HCT116 (cell line): Measurements from ENCODE around the gene SOX1. TPM values are rescaled to one million over a fixed set of nuclear protein-coding genes. Genes with fewer than 3 reads are reported as not detected.

Experiments used
- ATAC-seq: fragments of 200-7000 bp; cut with Tn5 transposase; 2 replicates; pipeline ENCODE4 v1.9.1; 2020; ENCODE audit warnings: mild to moderate bottlenecking, moderate library complexity
- BruUV-seq: library from RNA; stranded (reverse); fragments of 400-500 nt; replicated peaks from 2 replicates; lab custom pipeline; 2021; lab: Mats Ljungman, UMichigan
- CTCF ChIA-PET: fragments of 300-600 bp; sonication (Branson Sonifier 250); formaldehyde crosslinking; loops from one replicate; lab custom pipeline; 2021; ENCODE audit warnings: antibody characterized with exemption; lab: Charles Lee
- POLR2A ChIA-PET: fragments of 300-600, 350-600 bp; sonication (Branson Sonifier 250); formaldehyde crosslinking; loops from one replicate; lab custom pipeline; 2021; ENCODE audit warnings: antibody characterized with exemption; lab: Charles Lee
- RAD21 ChIA-PET, 2 experiments: fragments of 300-600 bp; sonication (Branson Sonifier 250); formaldehyde crosslinking; loops; one replicate each; lab custom pipeline; 2023; ENCODE audit warnings: low total read pairs in 2 of 2; ENCODE audit not compliant: uncharacterized antibody in 2 of 2, unreplicated experiment in 2 of 2, low non-redundant PET in 1 of 2; lab: Charles Lee
- DNase-seq: peaks from one replicate; pipeline ENCODE4 v3.0.0-alpha.2; 2010; ENCODE audit warnings: low read depth, low spot score
- H2AFZ ChIP-seq: fragments of 200-600 bp; shearing (Covaris generic), sonication (generic); 2 replicates; pipeline ENCODE4 v1.6.1; 2017; ENCODE audit warnings: low read depth, mixed run types, mixed read lengths, antibody characterized with exemption, low read length; ENCODE audit not compliant: poor library complexity, severe bottlenecking
- H3K27ac ChIP-seq: 2 replicates; pipeline ENCODE4 v1.5.1; 2012; ENCODE audit warnings: low read depth, low read length
- H3K27me3 ChIP-seq: fragments of 200-600 bp; sonication (generic); 2 replicates; pipeline ENCODE4 v1.6.1; 2016; ENCODE audit warnings: mixed run types, low read length, mixed read lengths; ENCODE audit not compliant: insufficient read depth
- H3K36me3 ChIP-seq, 2 experiments: fragments of 200-500 bp in 1 of 2; fragments of 200-600 bp in 1 of 2; sonication (Bioruptor generic) in 1 of 2; sonication (generic) in 1 of 2; 2 replicates each; pipeline versions ENCODE4 v1.5.1 to v1.6.1; 2014 to 2016; ENCODE audit warnings: low read length in 2 of 2, inconsistent platforms in 1 of 2, mixed read lengths in 1 of 2, mixed run types in 1 of 2; ENCODE audit not compliant: insufficient read depth in 2 of 2, control insufficient read depth in 1 of 2
- H3K4me1 ChIP-seq, 2 experiments: fragments of 200-600 bp in 1 of 2; sonication (generic) in 1 of 2; 2 replicates each; pipeline versions ENCODE4 v1.5.1 to v1.6.1; 2012 to 2017; ENCODE audit warnings: low read length in 2 of 2, inconsistent platforms in 1 of 2, mild to moderate bottlenecking in 1 of 2, mixed read lengths in 1 of 2, mixed run types in 1 of 2, moderate library complexity in 1 of 2; ENCODE audit not compliant: insufficient read depth in 2 of 2, control insufficient read depth in 1 of 2
- H3K4me2 ChIP-seq: fragments of 200-600 bp; sonication (generic); 2 replicates; pipeline ENCODE4 v1.6.1; 2017; ENCODE audit warnings: mixed run types, low read length, mixed read lengths
- H3K4me3 ChIP-seq, 2 experiments: fragments of 200-600 bp in 1 of 2; sonication (generic) in 1 of 2; replicated peaks in 1 of 2; 2 replicates each; pipeline ENCODE4 v1.5.1; 2011 to 2016; ENCODE audit warnings: low read length in 2 of 2, control low read depth in 1 of 2, low read depth in 1 of 2, mild to moderate bottlenecking in 1 of 2, mixed read lengths in 1 of 2, mixed run types in 1 of 2
- H3K79me2 ChIP-seq: fragments of 200-600 bp; sonication (generic); 2 replicates; pipeline ENCODE4 v1.6.1; 2017; ENCODE audit warnings: mild to moderate bottlenecking, mixed run types, low read length, moderate library complexity, mixed read lengths; ENCODE audit not compliant: insufficient read depth
- H3K9ac ChIP-seq: fragments of 200-600 bp; sonication (generic); 2 replicates; pipeline ENCODE4 v1.6.1; 2016; ENCODE audit warnings: low read length, mixed read lengths
- H3K9me2 ChIP-seq: fragments of 200-600 bp; sonication (generic), shearing (Covaris generic); 2 replicates; pipeline ENCODE4 v1.6.1; 2017; ENCODE audit warnings: mixed run types, mild to moderate bottlenecking, moderate library complexity; ENCODE audit not compliant: insufficient read depth
- H3K9me3 ChIP-seq, 2 experiments: fragments of 200-500 bp in 1 of 2; fragments of 200-600 bp in 1 of 2; sonication (Bioruptor generic) in 1 of 2; sonication (generic) in 1 of 2; 2 replicates each; pipeline ENCODE4 v1.6.1; 2014 to 2017; ENCODE audit warnings: low read length in 2 of 2, mixed read lengths in 2 of 2, inconsistent platforms in 1 of 2, low read depth in 1 of 2, mild to moderate bottlenecking in 1 of 2, mixed run types in 1 of 2, moderate library complexity in 1 of 2; ENCODE audit not compliant: control insufficient read depth in 1 of 2, insufficient read depth in 1 of 2
- H4K20me1 ChIP-seq: fragments of 200-600 bp; sonication (generic), shearing (Covaris generic); 2 replicates; pipeline ENCODE4 v1.6.1; 2017; ENCODE audit warnings: mixed run types, mild to moderate bottlenecking, moderate library complexity; ENCODE audit not compliant: insufficient read depth
- ATF3 ChIP-seq: IDR thresholded peaks from 2 replicates; pipeline ENCODE4 v1.6.1; 2012
- CBX3 ChIP-seq: IDR thresholded peaks from 2 replicates; pipeline ENCODE4 v1.6.1; 2012; ENCODE audit warnings: low read depth
- CEBPB ChIP-seq: IDR thresholded peaks from 2 replicates; pipeline ENCODE4 v1.6.1; 2012; ENCODE audit warnings: low read depth
- EGR1 ChIP-seq: IDR thresholded peaks from 2 replicates; pipeline ENCODE4 v1.6.1; 2012; ENCODE audit warnings: low read depth
- EZH2 ChIP-seq: fragments of 200-600 bp; sonication (generic); IDR thresholded peaks from 2 replicates; pipeline ENCODE4 v1.6.1; 2017; ENCODE audit warnings: antibody characterized with exemption, mixed run types
- FOSL1 ChIP-seq: IDR thresholded peaks from 2 replicates; pipeline ENCODE4 v1.6.1; 2012; ENCODE audit warnings: low read depth
- JUND ChIP-seq: IDR thresholded peaks from 2 replicates; pipeline ENCODE4 v1.6.1; 2012
- MAX ChIP-seq: IDR thresholded peaks from 2 replicates; pipeline ENCODE4 v1.6.1; 2012
- POLR2A ChIP-seq: IDR thresholded peaks from 2 replicates; pipeline ENCODE4 v1.7.0; 2011; ENCODE audit warnings: borderline replicate concordance; ENCODE audit not compliant: insufficient read depth, insufficient read length; ENCODE audit errors: extremely low read depth
- POLR2AphosphoS5 ChIP-seq: IDR thresholded peaks from 2 replicates; pipeline ENCODE4 v1.6.1; 2011; ENCODE audit warnings: mild to moderate bottlenecking, low read depth, low read length, moderate library complexity
- SRF ChIP-seq: IDR thresholded peaks from 2 replicates; pipeline ENCODE4 v1.6.1; 2012; ENCODE audit warnings: low read depth
- TCF7L2 ChIP-seq: IDR thresholded peaks from 2 replicates; pipeline ENCODE4 v1.7.0; 2011; ENCODE audit warnings: borderline replicate concordance, inconsistent platforms; ENCODE audit not compliant: insufficient read depth, insufficient read length; ENCODE audit errors: extremely low read depth
- ZBTB33 ChIP-seq: IDR thresholded peaks from 2 replicates; pipeline ENCODE4 v1.6.1; 2011; ENCODE audit warnings: mild to moderate bottlenecking, low read length, moderate library complexity; ENCODE audit not compliant: insufficient replicate concordance; ENCODE audit errors: extremely low read depth
- ZFX ChIP-seq: fragments of 450-650 bp; IDR thresholded peaks from 2 replicates; pipeline ENCODE4 v1.6.1; 2017
- ZNF274 ChIP-seq: fragments of 200-500 bp; sonication (Bioruptor generic); IDR thresholded peaks from 2 replicates; pipeline ENCODE4 v1.6.1; 2014; ENCODE audit warnings: mild to moderate bottlenecking, low read depth, low read length, inconsistent platforms
- intact Hi-C: fragments of 100-400 bp; cut with micrococcal nuclease; formaldehyde crosslinking; loops from 2 replicates; pipeline ENCODE4 v1.10.0; 2022
- total RNA-seq: library from RNA; stranded (reverse); gene quantifications from one replicate; pipeline ENCODE4 v1.2.1, GENCODE V29; 2021; ENCODE audit not compliant: unreplicated experiment

SOX1 gene
- total RNA-seq, 1 experiment from 2014 or later, result not detected

- Histone ChIP-seq H3K36me3 (no peaks in the 10 kb centered on the region), H3K9me2 (no peaks in the 10 kb centered on the region), H3K4me1 (no peaks in the 10 kb centered on the region; a peak in 2 of 4 replicates), H3K4me3 (no peak overlapping the region), H3K27ac (no peak overlapping the region), H3K9ac (no peak overlapping the region), H3K27me3 (0 out of 2 replicates have a peak, but pooled peaks cover 4% of the 10 kb centered on the region), H3K79me2 (no peaks in the 10 kb centered on the region), H2AFZ (no peak overlapping the region), H3K9me3 (no peaks in the 10 kb centered on the region), H3K4me2 (no peak overlapping the region), H4K20me1 (no peaks in the 10 kb centered on the region)
- RAD21 ChIA-PET, result no interaction called here
- intact Hi-C loops, result loop anchor here (10.0 kb wide), 1 partner anchor 330 kb away; no protein-coding TSS in a partner anchor
- POLR2A ChIA-PET, result no interaction called here
- no peak for ATAC-seq
- TF ChIP-seq POLR2AphosphoS5 (no peak), JUND (no peak), ZNF274 (no peak), TCF7L2 (no peak), ATF3 (no peak), POLR2A (no peak), ZBTB33 (no peak)
- no TSS peak for BruUV-seq
- CTCF ChIA-PET, result no interaction called here
- no peak for DNase-seq
These were observed 37.9 kb downstream of the SOX1 start for GRCh38 chr13:112104881-112105234.

GRCh38 chr13:112105244-112105681 lies 38.3 kb downstream of the SOX1 start:
- no peak overlapping the region for H3K4me3 ChIP-seq
- H3K4me1 ChIP-seq, result no peaks in the 10 kb centered on the region; a peak in 2 of 4 replicates
- DNase-seq, result no peak
- no TSS peak for BruUV-seq
- H3K4me2 ChIP-seq, result no peak overlapping the region
- H3K36me3 ChIP-seq, result no peaks in the 10 kb centered on the region
- no peak overlapping the region for H3K9ac ChIP-seq
- 0 out of 2 replicates have a peak, but pooled peaks cover 4% of the 10 kb centered on the region for H3K27me3 ChIP-seq
- ATAC-seq, result no peak
- H2AFZ ChIP-seq, result no peak overlapping the region
- no peaks in the 10 kb centered on the region for H4K20me1 ChIP-seq
- no peak overlapping the region for H3K27ac ChIP-seq
- H3K79me2 ChIP-seq, result no peaks in the 10 kb centered on the region
- no peaks in the 10 kb centered on the region for H3K9me2 ChIP-seq
- CTCF ChIA-PET, result no interaction called here
- H3K9me3 ChIP-seq, result no peaks in the 10 kb centered on the region
- intact Hi-C loops, result loop anchor here (10.0 kb wide), 1 partner anchor 330 kb away; no protein-coding TSS in a partner anchor
- TF ChIP-seq EGR1 (no peak), SRF (no peak), ZFX (no peak), JUND (no peak), MAX (no peak), FOSL1 (no peak), ATF3 (no peak), ZNF274 (no peak), CBX3 (no peak), POLR2AphosphoS5 (no peak), EZH2 (no peak), CEBPB (no peak), POLR2A (no peak)
- RAD21 ChIA-PET, result no interaction called here
- POLR2A ChIA-PET, result no interaction called here
